Measurements from ENCODE around the gene CALML4. TPM values are rescaled to one million over a fixed set of nuclear protein-coding genes. Genes with fewer than 3 reads are reported as not detected.
A peak's percentile ranks its signal among the peaks of the same experiment; 100 is the strongest.

CALML4 gene
- total and polyA plus RNA-seq, 4 donors: 3.6 to 8.0 (median 6.5) TPM

DNA sequence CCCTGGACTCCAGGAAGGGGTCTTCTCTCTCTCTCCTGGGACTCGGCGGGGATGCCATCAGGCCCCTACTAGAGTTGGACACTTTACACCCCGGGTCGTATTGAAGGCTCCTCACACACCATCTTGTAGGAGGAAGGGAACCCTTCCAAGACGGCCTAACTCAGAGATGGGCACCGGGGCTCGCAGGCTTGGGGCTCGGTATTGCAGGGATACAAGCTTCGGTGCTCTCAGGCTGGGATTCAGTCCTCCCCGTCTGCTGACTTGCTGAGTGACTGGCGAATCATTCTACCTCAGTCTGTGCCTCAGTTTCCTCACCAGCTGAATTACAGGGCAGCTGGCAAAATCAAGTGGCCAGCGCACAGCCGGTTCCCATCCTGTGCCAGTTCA lies 419 bp upstream of the CALML4 start:
- H3K4me3 ChIP-seq (ENCODE audit: low read depth in 1 of 3, low read length in 3 of 3): peak overlapping the region in 1 of 3 donors; percentile 25

DNA sequence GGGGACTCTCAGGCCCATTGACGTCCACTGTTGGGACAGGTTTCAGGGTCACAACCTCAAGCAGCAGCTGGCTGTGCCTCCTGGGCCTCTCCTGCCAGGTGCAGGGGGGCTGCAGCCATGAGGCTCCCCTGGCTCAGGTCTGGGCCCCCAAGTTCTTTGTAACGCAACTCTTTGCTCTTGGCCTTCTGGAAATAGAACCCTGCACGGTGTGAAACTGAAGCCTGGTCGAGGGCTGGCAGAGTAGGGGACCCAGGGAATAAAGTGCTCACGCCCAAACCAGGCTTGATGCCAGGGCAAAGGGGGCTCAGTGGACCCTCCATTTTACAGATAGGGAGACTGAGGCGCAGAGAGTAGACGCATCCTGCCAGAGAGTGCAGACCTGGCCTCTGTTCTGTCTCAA lies 771 bp downstream of the CALML4 start:
- Histone ChIP-seq H3K27ac (ENCODE audit: low read depth in 1 of 2, low read length in 2 of 2) (no peak overlapping the region), H3K4me3 (ENCODE audit: low read depth in 1 of 3, low read length in 3 of 3) (no peak overlapping the region), H3K27me3 (ENCODE audit: control insufficient read depth in 4 of 4, insufficient read depth in 4 of 4, low read length in 3 of 4) (no peaks in the 10 kb centered on the region), H3K36me3 (ENCODE audit: control insufficient read depth in 4 of 4, insufficient read depth in 3 of 4, low read depth in 1 of 4, low read length in 3 of 4) (no peaks in the 10 kb centered on the region), H3K9me3 (ENCODE audit: control insufficient read depth in 4 of 4, low read length in 3 of 4) (no peaks in the 10 kb centered on the region), H3K4me1 (ENCODE audit: control insufficient read depth in 4 of 4, insufficient read depth in 4 of 4, low read length in 3 of 4) (peaks cover 11 to 32% (median 17%) of the 10 kb centered on the region in 4 donors), H3K9ac (ENCODE audit: low read depth in 1 of 2, low read length in 2 of 2) (no peak overlapping the region)
- TF ChIP-seq, protein P1, sequence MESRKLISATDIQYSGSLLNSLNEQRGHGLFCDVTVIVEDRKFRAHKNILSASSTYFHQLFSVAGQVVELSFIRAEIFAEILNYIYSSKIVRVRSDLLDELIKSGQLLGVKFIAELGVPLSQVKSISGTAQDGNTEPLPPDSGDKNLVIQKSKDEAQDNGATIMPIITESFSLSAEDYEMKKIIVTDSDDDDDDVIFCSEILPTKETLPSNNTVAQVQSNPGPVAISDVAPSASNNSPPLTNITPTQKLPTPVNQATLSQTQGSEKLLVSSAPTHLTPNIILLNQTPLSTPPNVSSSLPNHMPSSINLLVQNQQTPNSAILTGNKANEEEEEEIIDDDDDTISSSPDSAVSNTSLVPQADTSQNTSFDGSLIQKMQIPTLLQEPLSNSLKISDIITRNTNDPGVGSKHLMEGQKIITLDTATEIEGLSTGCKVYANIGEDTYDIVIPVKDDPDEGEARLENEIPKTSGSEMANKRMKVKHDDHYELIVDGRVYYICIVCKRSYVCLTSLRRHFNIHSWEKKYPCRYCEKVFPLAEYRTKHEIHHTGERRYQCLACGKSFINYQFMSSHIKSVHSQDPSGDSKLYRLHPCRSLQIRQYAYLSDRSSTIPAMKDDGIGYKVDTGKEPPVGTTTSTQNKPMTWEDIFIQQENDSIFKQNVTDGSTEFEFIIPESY (IDR thresholded peaks at IDR 0.05): no peak
- no peak for TF ChIP-seq TAF1 (conservative IDR thresholded peaks at IDR 0.05)
- no peak for TF ChIP-seq RAD21 (IDR thresholded peaks at IDR 0.05)
- TF ChIP-seq RXRA (IDR thresholded peaks at IDR 0.05): no peak
- TF ChIP-seq GABPA (IDR thresholded peaks at IDR 0.05 in 1 of 2, conservative IDR thresholded peaks at IDR 0.05 in 1 of 2): no peak
- DNase-seq (ENCODE audit: low spot score): peak; percentile 26
- WGBS: 78% methylated on average over 7 of the region's 7 CpGs

More for the DNA sequence above, 419 bp upstream of the CALML4 start:
- TF ChIP-seq, protein P2, sequence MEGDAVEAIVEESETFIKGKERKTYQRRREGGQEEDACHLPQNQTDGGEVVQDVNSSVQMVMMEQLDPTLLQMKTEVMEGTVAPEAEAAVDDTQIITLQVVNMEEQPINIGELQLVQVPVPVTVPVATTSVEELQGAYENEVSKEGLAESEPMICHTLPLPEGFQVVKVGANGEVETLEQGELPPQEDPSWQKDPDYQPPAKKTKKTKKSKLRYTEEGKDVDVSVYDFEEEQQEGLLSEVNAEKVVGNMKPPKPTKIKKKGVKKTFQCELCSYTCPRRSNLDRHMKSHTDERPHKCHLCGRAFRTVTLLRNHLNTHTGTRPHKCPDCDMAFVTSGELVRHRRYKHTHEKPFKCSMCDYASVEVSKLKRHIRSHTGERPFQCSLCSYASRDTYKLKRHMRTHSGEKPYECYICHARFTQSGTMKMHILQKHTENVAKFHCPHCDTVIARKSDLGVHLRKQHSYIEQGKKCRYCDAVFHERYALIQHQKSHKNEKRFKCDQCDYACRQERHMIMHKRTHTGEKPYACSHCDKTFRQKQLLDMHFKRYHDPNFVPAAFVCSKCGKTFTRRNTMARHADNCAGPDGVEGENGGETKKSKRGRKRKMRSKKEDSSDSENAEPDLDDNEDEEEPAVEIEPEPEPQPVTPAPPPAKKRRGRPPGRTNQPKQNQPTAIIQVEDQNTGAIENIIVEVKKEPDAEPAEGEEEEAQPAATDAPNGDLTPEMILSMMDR (IDR thresholded peaks at IDR 0.05; ENCODE audit: low read depth, low read length, missing input control): no peak
- no peaks in the 10 kb centered on the region for H3K27me3 ChIP-seq (ENCODE audit: control insufficient read depth in 4 of 4, insufficient read depth in 4 of 4, low read length in 3 of 4)
- no peak for DNase-seq (ENCODE audit: low spot score)
- peaks cover 11 to 32% (median 17%) of the 10 kb centered on the region in 4 donors for H3K4me1 ChIP-seq (ENCODE audit: control insufficient read depth in 4 of 4, insufficient read depth in 4 of 4, low read length in 3 of 4)
- H3K36me3 ChIP-seq (ENCODE audit: control insufficient read depth in 4 of 4, insufficient read depth in 3 of 4, low read depth in 1 of 4, low read length in 3 of 4): no peaks in the 10 kb centered on the region
- peak overlapping the region; percentile 16 to 60 for H3K27ac ChIP-seq (ENCODE audit: low read depth in 1 of 2, low read length in 2 of 2)
- no peak overlapping the region for H3K9ac ChIP-seq (ENCODE audit: low read depth in 1 of 2, low read length in 2 of 2)
- 66% methylated on average over 13 of the region's 13 CpGs for WGBS
- H3K9me3 ChIP-seq (ENCODE audit: control insufficient read depth in 4 of 4, low read length in 3 of 4): no peaks in the 10 kb centered on the region

DNA sequence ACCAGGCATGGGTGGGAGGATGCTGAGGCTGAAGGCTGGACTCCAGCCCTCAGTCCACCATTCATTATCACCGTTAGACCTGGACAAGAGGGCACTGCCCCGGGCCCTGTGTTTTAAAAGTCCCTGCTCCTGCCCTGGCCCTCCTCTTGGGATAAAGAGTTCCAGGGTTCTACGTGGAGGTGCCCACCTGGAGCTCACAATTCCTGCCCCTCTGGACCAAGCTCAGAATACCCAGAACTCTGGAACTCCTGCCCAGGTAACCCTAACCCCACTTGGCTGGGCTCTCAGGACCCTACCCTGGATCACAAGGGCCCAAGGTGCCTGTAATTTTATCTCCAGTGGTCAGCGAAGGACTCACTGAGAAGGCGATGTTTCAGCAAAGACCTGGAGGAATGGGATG lies 1.2 kb downstream of the CALML4 start:
- no peaks in the 10 kb centered on the region for H3K27me3 ChIP-seq (ENCODE audit: control insufficient read depth in 4 of 4, insufficient read depth in 4 of 4, low read length in 3 of 4)
- H3K27ac ChIP-seq (ENCODE audit: low read depth in 1 of 2, low read length in 2 of 2): no peak overlapping the region
- DNase-seq (ENCODE audit: low spot score): no peak
- H3K4me3 ChIP-seq (ENCODE audit: low read depth in 1 of 3, low read length in 3 of 3): no peak overlapping the region
- H3K36me3 ChIP-seq (ENCODE audit: control insufficient read depth in 4 of 4, insufficient read depth in 3 of 4, low read depth in 1 of 4, low read length in 3 of 4): no peaks in the 10 kb centered on the region
- no peak overlapping the region for H3K9ac ChIP-seq (ENCODE audit: low read depth in 1 of 2, low read length in 2 of 2)
- TF ChIP-seq FOXA2 (IDR thresholded peaks at IDR 0.05) (no peak), RAD21 (IDR thresholded peaks at IDR 0.05) (no peak)
- TF ChIP-seq, protein P3, sequence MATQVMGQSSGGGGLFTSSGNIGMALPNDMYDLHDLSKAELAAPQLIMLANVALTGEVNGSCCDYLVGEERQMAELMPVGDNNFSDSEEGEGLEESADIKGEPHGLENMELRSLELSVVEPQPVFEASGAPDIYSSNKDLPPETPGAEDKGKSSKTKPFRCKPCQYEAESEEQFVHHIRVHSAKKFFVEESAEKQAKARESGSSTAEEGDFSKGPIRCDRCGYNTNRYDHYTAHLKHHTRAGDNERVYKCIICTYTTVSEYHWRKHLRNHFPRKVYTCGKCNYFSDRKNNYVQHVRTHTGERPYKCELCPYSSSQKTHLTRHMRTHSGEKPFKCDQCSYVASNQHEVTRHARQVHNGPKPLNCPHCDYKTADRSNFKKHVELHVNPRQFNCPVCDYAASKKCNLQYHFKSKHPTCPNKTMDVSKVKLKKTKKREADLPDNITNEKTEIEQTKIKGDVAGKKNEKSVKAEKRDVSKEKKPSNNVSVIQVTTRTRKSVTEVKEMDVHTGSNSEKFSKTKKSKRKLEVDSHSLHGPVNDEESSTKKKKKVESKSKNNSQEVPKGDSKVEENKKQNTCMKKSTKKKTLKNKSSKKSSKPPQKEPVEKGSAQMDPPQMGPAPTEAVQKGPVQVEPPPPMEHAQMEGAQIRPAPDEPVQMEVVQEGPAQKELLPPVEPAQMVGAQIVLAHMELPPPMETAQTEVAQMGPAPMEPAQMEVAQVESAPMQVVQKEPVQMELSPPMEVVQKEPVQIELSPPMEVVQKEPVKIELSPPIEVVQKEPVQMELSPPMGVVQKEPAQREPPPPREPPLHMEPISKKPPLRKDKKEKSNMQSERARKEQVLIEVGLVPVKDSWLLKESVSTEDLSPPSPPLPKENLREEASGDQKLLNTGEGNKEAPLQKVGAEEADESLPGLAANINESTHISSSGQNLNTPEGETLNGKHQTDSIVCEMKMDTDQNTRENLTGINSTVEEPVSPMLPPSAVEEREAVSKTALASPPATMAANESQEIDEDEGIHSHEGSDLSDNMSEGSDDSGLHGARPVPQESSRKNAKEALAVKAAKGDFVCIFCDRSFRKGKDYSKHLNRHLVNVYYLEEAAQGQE (IDR thresholded peaks at IDR 0.05): no peak
- WGBS: 86% methylated on average over 5 of the region's 5 CpGs
- H3K9me3 ChIP-seq (ENCODE audit: control insufficient read depth in 4 of 4, low read length in 3 of 4): no peaks in the 10 kb centered on the region
- H3K4me1 ChIP-seq (ENCODE audit: control insufficient read depth in 4 of 4, insufficient read depth in 4 of 4, low read length in 3 of 4): peaks cover 11 to 32% (median 17%) of the 10 kb centered on the region in 4 donors

All from liver (tissue), 9 donors.